Ectodermal cell (in vitro differentiated cells): ENCODE data around the gene COL8A1.

Experiments used
- H3K27ac ChIP-seq: 2 replicates; pipeline ENCODE4 v1.7.0; 2013; ENCODE audit warnings: mild to moderate bottlenecking, low read depth, low read length; ENCODE audit not compliant: insufficient read depth, poor library complexity, severe bottlenecking
- H3K27me3 ChIP-seq: 2 replicates; pipeline ENCODE4 v1.7.0; 2013; ENCODE audit warnings: mild to moderate bottlenecking, low read length; ENCODE audit not compliant: insufficient read depth, control insufficient read depth, poor library complexity, severe bottlenecking
- H3K36me3 ChIP-seq: one replicate; pipeline ENCODE4 v1.7.0; 2013; ENCODE audit warnings: low read length; ENCODE audit not compliant: control insufficient read depth, insufficient read depth
- H3K4me1 ChIP-seq: one replicate; pipeline ENCODE4 v1.7.0; 2013; ENCODE audit warnings: low read length; ENCODE audit not compliant: control insufficient read depth, insufficient read depth
- H3K4me3 ChIP-seq: 2 replicates; pipeline ENCODE4 v1.7.0; 2013; ENCODE audit warnings: low read depth, low read length, control low read depth; ENCODE audit not compliant: insufficient read depth
- H3K9me3 ChIP-seq: 2 replicates; pipeline ENCODE4 v1.7.0; 2013; ENCODE audit warnings: mild to moderate bottlenecking, low read length, moderate library complexity; ENCODE audit not compliant: control insufficient read depth
- WGBS, 2 experiments: methylation state at CpG; one replicate each; pipeline ENCODE4 v1.1.7; 2013; ENCODE audit warnings: missing lambda C conversion rate in 2 of 2; 5-methylcytosine and 5-hydroxymethylcytosine counted together

The COL8A1 gene

GRCh38 chr3:99684644-99685043 lies 46.2 kb downstream of the COL8A1 start:
- no peak overlapping the region for H3K27ac ChIP-seq
- H3K4me1 ChIP-seq: no peaks in the 10 kb centered on the region
- no peaks in the 10 kb centered on the region for H3K9me3 ChIP-seq
- H3K36me3 ChIP-seq: no peaks in the 10 kb centered on the region
- H3K4me3 ChIP-seq: no peak overlapping the region
- 96 to 99% methylated on average over 3 of the region's 4 CpGs for WGBS, 2 experiments
- no peaks in the 10 kb centered on the region for H3K27me3 ChIP-seq

DNA sequence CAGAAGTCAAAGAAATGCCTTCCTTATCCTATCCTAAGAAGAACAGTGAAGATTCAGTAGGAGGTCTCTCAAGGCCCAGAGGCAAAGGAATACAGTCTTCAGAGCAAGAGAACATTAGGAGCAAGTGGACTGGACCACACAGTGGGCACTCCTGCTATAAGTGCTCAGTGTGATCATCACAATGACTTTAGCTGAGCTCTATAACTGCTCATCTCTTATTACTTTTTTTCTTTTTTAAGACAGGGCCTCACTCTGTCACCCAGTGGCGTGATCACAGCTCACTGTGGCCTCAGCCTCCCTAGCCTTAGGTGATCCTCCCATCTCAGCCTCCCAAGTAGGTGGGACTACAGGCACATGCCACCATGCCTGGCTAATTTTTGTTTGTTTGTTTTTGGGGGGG lies 48.1 kb downstream of the COL8A1 start:
- Histone ChIP-seq H3K27ac (no peak overlapping the region), H3K4me1 (no peaks in the 10 kb centered on the region), H3K27me3 (no peaks in the 10 kb centered on the region), H3K4me3 (no peak overlapping the region), H3K9me3 (no peaks in the 10 kb centered on the region), H3K36me3 (no peaks in the 10 kb centered on the region)
- WGBS, 2 experiments: 91 to 94% methylated on average over 1 of the region's 1 CpG

DNA sequence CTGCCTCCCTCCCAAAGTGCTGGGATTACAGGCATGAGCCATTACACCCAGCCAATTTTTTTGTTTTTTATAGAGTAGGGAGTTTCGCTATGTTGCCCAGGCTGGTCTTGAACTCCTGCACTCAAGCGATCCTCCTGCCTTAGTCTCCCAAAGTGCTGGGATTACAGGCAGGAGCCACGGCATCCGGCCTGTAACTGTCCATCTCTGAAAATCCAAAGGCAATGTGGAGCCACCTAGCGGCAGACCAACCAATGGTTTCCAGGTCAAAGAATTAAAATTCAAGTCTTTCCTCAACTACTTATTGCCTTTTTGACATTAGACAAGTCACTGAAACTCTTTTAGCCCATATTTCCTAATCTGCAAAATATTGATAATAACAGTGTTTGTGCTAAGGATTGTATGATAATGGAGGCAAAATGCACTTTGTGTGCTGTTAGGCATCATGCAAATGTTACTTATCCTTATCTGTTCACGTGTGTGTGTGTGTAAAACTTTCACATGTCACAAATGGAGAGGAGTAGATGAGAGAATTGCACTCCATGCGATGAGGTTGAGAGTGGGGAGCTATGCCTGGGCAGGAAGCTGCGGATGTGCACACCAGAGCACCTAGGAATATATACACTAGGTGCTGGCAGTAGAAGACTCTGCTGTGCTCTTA lies 48.7 kb downstream of the COL8A1 start:
- Histone ChIP-seq H3K9me3 (no peaks in the 10 kb centered on the region), H3K27ac (no peak overlapping the region), H3K4me3 (no peak overlapping the region), H3K36me3 (no peaks in the 10 kb centered on the region), H3K4me1 (no peaks in the 10 kb centered on the region), H3K27me3 (no peaks in the 10 kb centered on the region)
- WGBS, 2 experiments: 56 to 62% methylated on average over 8 of the region's 8 CpGs

DNA sequence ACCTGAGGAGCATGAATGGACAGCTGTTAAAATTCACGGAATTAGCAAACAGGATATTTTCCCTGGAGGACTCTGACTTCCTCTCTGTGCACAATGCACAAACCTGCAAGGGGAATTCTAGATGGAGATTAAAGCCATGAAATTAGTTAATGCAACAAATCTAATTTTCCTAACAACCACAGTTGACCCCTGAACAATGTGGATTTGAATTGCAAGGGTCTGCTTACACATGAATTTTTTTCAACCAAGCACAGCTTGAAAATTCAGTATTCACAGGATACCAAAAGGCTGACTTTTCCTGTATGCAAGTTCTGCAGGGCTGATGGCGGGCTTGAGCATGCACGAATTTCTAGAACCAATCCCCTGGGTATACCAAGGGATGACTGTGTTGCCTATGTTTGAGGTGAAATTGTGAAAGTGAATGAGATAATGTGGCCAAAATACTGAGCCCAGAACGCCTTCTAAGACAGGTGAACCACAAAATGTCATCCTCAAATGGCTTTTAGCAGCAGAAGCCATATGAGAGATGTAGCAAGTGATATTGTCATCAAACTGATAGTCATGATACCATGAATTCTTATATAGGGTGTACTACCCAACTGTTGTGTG lies 52.5 kb downstream of the COL8A1 start:
- Histone ChIP-seq H3K36me3 (no peaks in the 10 kb centered on the region), H3K27ac (no peak overlapping the region), H3K4me1 (no peaks in the 10 kb centered on the region), H3K9me3 (no peaks in the 10 kb centered on the region), H3K27me3 (no peaks in the 10 kb centered on the region), H3K4me3 (no peak overlapping the region)
- WGBS, 2 experiments: 90 to 96% methylated on average over 4 of the region's 4 CpGs

- H3K36me3 ChIP-seq: no peaks in the 10 kb centered on the region
- WGBS, 2 experiments: 100% methylated on average over 1 to 2 of the region's 2 CpGs
- no peaks in the 10 kb centered on the region for H3K27me3 ChIP-seq
- no peak overlapping the region for H3K27ac ChIP-seq
- H3K9me3 ChIP-seq: no peaks in the 10 kb centered on the region
- no peak overlapping the region for H3K4me3 ChIP-seq
- no peaks in the 10 kb centered on the region for H3K4me1 ChIP-seq
These were observed 55.2 kb downstream of the COL8A1 start for GRCh38 chr3:99693636-99694035.

DNA sequence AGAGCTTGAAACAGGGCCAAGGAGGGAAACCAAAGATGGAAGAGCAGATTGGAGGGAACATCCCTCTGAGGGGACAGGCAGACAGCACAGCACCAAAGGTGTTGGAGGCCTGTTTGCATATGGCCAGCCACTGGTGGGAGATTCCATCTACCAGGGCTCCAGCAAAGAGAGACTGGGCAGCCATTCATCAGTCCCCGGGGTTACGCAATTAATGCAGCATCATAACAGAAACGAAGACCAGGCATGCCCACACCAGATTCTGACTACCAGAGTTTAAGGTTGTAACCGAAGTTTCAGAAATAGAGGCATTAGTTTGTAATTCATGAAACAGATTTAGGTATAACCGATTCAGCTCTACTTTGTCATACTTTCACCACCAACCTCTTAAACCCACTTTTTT lies 58.1 kb downstream of the COL8A1 start:
- no peaks in the 10 kb centered on the region for H3K36me3 ChIP-seq
- WGBS, 2 experiments: 97% methylated on average over 5 of the region's 5 CpGs
- no peaks in the 10 kb centered on the region for H3K27me3 ChIP-seq
- no peaks in the 10 kb centered on the region for H3K4me1 ChIP-seq
- H3K27ac ChIP-seq: no peak overlapping the region
- H3K4me3 ChIP-seq: no peak overlapping the region
- H3K9me3 ChIP-seq: no peaks in the 10 kb centered on the region

GRCh38 chr3:99697250-99697649 lies 58.9 kb downstream of the COL8A1 start:
- no peaks in the 10 kb centered on the region for H3K9me3 ChIP-seq
- 74 to 79% methylated on average over 5 of the region's 5 CpGs for WGBS, 2 experiments
- H3K27me3 ChIP-seq: no peaks in the 10 kb centered on the region
- H3K36me3 ChIP-seq: no peaks in the 10 kb centered on the region
- no peak overlapping the region for H3K27ac ChIP-seq
- H3K4me3 ChIP-seq: no peak overlapping the region
- H3K4me1 ChIP-seq: no peaks in the 10 kb centered on the region

DNA sequence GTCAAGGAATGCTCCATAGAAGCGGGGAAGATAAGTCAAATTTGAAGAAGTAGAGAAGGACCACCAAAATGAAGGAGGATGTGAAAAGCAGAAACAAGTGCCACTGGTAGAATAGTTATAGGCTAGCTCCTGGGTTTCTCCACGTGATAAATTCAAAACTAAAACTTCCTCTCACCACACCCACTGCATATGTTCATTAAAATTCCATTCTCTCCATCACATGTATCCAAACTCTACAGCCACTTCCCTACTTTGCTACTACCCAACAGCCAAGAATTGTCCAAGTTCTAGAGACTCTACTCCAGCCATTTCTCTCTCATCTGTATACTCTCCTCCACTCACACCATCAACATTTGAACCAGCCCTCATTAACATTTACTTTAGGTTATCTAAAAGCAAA lies 60.5 kb downstream of the COL8A1 start:
- WGBS, 2 experiments: 90 to 91% methylated on average over 2 of the region's 2 CpGs
- Histone ChIP-seq H3K27ac (no peak overlapping the region), H3K27me3 (no peaks in the 10 kb centered on the region), H3K36me3 (no peaks in the 10 kb centered on the region), H3K9me3 (no peaks in the 10 kb centered on the region), H3K4me3 (no peak overlapping the region), H3K4me1 (no peaks in the 10 kb centered on the region)

DNA sequence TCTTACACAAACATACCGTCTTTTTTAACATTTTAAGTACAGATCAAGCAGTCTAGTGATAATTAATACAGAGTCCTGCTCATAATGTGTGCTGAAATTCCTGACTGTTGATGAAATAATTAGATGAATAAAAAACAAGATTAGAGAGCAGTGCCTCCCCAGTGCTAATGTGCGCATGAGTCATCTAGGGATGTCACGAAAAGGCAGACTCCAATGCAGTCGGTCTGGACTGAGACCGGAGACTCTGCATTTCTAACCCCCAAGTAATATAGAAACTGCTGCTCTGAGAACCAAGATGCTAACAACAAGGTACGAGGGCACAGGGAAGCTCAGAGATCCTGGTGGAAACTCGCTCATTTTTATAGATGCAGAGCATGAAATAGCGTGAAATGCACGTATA lies 61.4 kb downstream of the COL8A1 start:
- 93 to 94% methylated on average over 9 of the region's 9 CpGs for WGBS, 2 experiments
- Histone ChIP-seq H3K27ac (no peak overlapping the region), H3K4me1 (no peaks in the 10 kb centered on the region), H3K9me3 (no peaks in the 10 kb centered on the region), H3K36me3 (no peaks in the 10 kb centered on the region), H3K27me3 (no peaks in the 10 kb centered on the region), H3K4me3 (no peak overlapping the region)

DNA sequence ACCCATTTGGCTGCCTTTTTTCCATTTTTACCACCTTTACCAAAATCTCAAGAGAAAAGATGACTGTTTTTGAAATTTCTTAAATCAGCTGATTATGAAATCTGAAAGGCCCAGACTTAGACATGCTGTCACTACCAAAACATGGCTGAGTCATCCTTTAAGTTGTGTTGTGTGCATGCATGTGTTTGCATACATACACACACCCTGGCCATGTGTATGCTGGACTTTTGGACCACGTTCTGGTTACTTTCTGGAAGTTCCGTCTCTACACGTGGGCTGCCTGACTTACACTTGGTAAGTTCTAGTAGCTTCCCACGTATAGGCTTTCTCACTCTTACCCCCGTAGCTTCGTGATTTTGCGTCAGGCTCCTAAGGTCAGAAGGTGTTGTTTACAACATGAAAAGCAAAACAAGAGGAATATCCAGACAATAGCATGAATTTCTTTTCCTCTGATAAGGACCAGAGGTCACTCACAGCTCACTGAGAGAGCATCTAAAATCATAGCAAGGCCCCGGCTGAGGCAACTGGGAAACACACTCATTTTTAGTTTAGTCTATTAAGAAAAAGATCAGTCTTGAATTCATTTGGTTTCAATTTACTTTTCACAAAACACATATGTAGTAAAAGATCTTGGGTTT lies 62.4 kb downstream of the COL8A1 start:
- Histone ChIP-seq H3K9me3 (no peaks in the 10 kb centered on the region), H3K27ac (no peak overlapping the region), H3K36me3 (no peaks in the 10 kb centered on the region), H3K4me1 (no peaks in the 10 kb centered on the region), H3K4me3 (no peak overlapping the region), H3K27me3 (no peaks in the 10 kb centered on the region)
- 95 to 96% methylated on average over 8 of the region's 8 CpGs for WGBS, 2 experiments
